DND-41 (cell line): ENCODE measurements around the gene KRT36.

Experiments
- EZH2 ChIP-seq: IDR thresholded peaks from 3 replicates; pipeline ENCODE4 v1.6.1; 2012; ENCODE audit warnings: borderline replicate concordance, low read depth, mild to moderate bottlenecking, moderate library complexity, low read length, inconsistent platforms; ENCODE audit not compliant: severe bottlenecking
- TF ChIP-seq, protein P1 (sequence below): IDR thresholded peaks from 2 replicates; pipeline ENCODE4 v1.5.1; 2012; ENCODE audit warnings: borderline replicate concordance, low read length, moderate library complexity, mild to moderate bottlenecking; ENCODE audit not compliant: poor library complexity, severe bottlenecking; ENCODE audit errors: extremely low read depth

DNA sequence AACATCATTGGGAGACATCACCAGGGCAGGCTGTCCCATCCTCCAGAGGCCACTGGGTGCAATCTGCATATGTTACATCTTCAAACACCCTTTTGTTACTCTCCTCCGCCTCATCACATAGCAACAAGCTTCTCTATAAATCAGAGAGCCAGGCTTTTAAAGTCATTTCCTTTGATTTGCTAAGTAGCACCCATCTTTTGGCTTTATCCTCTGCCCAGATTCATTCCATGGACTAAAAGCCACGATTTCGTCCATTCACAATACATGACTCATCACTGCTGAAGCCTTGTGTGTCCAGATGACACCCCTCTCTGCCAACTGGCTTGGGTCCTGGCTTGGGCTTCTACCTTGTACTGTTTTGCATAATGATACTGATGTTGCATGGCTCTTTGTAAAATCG lies 47.0 kb downstream of the KRT36 start:
- TF ChIP-seq, protein P1, sequence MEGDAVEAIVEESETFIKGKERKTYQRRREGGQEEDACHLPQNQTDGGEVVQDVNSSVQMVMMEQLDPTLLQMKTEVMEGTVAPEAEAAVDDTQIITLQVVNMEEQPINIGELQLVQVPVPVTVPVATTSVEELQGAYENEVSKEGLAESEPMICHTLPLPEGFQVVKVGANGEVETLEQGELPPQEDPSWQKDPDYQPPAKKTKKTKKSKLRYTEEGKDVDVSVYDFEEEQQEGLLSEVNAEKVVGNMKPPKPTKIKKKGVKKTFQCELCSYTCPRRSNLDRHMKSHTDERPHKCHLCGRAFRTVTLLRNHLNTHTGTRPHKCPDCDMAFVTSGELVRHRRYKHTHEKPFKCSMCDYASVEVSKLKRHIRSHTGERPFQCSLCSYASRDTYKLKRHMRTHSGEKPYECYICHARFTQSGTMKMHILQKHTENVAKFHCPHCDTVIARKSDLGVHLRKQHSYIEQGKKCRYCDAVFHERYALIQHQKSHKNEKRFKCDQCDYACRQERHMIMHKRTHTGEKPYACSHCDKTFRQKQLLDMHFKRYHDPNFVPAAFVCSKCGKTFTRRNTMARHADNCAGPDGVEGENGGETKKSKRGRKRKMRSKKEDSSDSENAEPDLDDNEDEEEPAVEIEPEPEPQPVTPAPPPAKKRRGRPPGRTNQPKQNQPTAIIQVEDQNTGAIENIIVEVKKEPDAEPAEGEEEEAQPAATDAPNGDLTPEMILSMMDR: no peak
- TF ChIP-seq EZH2: no peak
